Keratinocyte (primary cell): ENCODE results near the gene PLSCR4. TPM values are rescaled to one million over a fixed set of nuclear protein-coding genes. Genes with fewer than 3 reads are reported as not detected.

Source experiments
- DNase-seq: peaks from one replicate; pipeline ENCODE4 v3.0.0-alpha.2; 2011; ENCODE audit warnings: low read depth, missing footprints, low spot score
- FAIRE-seq: peaks from 2 replicates; lab custom pipeline; 2011; peaks lifted over from hg19 to GRCh38; lab: Jason Lieb, UNC
- H2AFZ ChIP-seq: 2 replicates; pipeline ENCODE4 v1.6.0; 2012; ENCODE audit warnings: low read length, control low read depth, inconsistent platforms; ENCODE audit not compliant: control insufficient read depth
- H3K27ac ChIP-seq: 2 replicates; pipeline ENCODE4 v1.5.1; 2011; ENCODE audit warnings: low read length; ENCODE audit not compliant: control insufficient read depth, insufficient read depth
- H3K27me3 ChIP-seq: 3 replicates; pipeline ENCODE4 v1.6.0; 2011; ENCODE audit warnings: low read length; ENCODE audit not compliant: control insufficient read depth, insufficient read depth; ENCODE audit errors: extremely low read depth
- H3K36me3 ChIP-seq, 2 experiments: 2 replicates in 1 of 2; 3 replicates in 1 of 2; pipeline ENCODE4 v1.5.1; 2011; ENCODE audit warnings: low read length in 2 of 2, mild to moderate bottlenecking in 1 of 2; ENCODE audit not compliant: control insufficient read depth in 2 of 2, insufficient read depth in 2 of 2; ENCODE audit errors: extremely low read depth in 1 of 2
- H3K4me1 ChIP-seq: 3 replicates; pipeline ENCODE4 v1.5.1; 2011; ENCODE audit warnings: low read length; ENCODE audit not compliant: control insufficient read depth, insufficient read depth; ENCODE audit errors: extremely low read depth
- H3K4me2 ChIP-seq: 3 replicates; pipeline ENCODE4 v1.6.0; 2011; ENCODE audit warnings: low read depth, low read length; ENCODE audit not compliant: control insufficient read depth, insufficient read depth; ENCODE audit errors: extremely low read depth
- H3K4me3 ChIP-seq, 3 experiments: fragments of 200-600 bp in 1 of 3; sonication (generic) in 1 of 3; 2 replicates in 2 of 3; 3 replicates in 1 of 3; pipeline ENCODE4 v1.5.1; 2011 to 2016; ENCODE audit warnings: low read length in 3 of 3, mild to moderate bottlenecking in 3 of 3, control low read depth in 2 of 3, inconsistent platforms in 1 of 3, low read depth in 1 of 3, mixed read lengths in 1 of 3, mixed run types in 1 of 3, moderate library complexity in 1 of 3; ENCODE audit not compliant: control insufficient read depth in 2 of 3, insufficient read depth in 2 of 3; ENCODE audit errors: extremely low read depth in 1 of 3
- H3K79me2 ChIP-seq: 2 replicates; pipeline ENCODE4 v1.6.0; 2012; ENCODE audit warnings: low read length; ENCODE audit not compliant: control insufficient read depth, insufficient read depth
- H3K9ac ChIP-seq: 3 replicates; pipeline ENCODE4 v1.6.0; 2011; ENCODE audit warnings: low read length; ENCODE audit not compliant: control insufficient read depth, insufficient read depth; ENCODE audit errors: extremely low read depth
- H3K9me1 ChIP-seq: 3 replicates; pipeline ENCODE4 v1.6.0; 2011; ENCODE audit warnings: low read length; ENCODE audit not compliant: control insufficient read depth, insufficient read depth; ENCODE audit errors: extremely low read depth
- H3K9me3 ChIP-seq: 2 replicates; pipeline ENCODE4 v1.5.1; 2012; ENCODE audit warnings: low read depth, low read length; ENCODE audit not compliant: control insufficient read depth
- H4K20me1 ChIP-seq: 3 replicates; pipeline ENCODE4 v1.6.0; 2011; ENCODE audit warnings: low read length; ENCODE audit not compliant: control insufficient read depth, insufficient read depth; ENCODE audit errors: extremely low read depth
- EZH2 ChIP-seq: IDR thresholded peaks from one replicate; pipeline ENCODE4 v1.6.1; 2012; ENCODE audit warnings: inconsistent platforms, mild to moderate bottlenecking, low read length, moderate library complexity
- dilution Hi-C: fragments of 300-500 bp; cut with MboI; formaldehyde crosslinking; loops from one replicate; pipeline ENCODE4 v1.7.0; 2020; ENCODE audit warnings: low sequenced_read_pairs; ENCODE audit not compliant: extremely low pct_ligation_motif_present
- polyA plus RNA-seq, 5 experiments: library from polyadenylated mRNA; depleted of rRNA in 3 of 5; stranded (reverse) in 3 of 5; stranded (forward) in 1 of 5; unstranded in 1 of 5; fragments of >200 nt; gene quantifications; 1 replicate in 1 of 5; 2 replicates in 3 of 5; 3 replicates in 1 of 5; pipeline versions ENCODE4 v1.2.1 to v1.2.3, GENCODE V29; 2011 to 2012; ENCODE audit warnings: missing spikeins in 2 of 5, low read depth in 1 of 5, low replicate concordance in 1 of 5
- TF ChIP-seq, protein P1 (sequence below), 3 experiments: IDR thresholded peaks in 1 of 3; conservative IDR thresholded peaks in 1 of 3; optimal IDR thresholded peaks in 1 of 3; 2 replicates in 2 of 3; 3 replicates in 1 of 3; pipeline versions ENCODE3 to v1.5.1; 2011; ENCODE audit warnings: low read length in 3 of 3, mild to moderate bottlenecking in 3 of 3, moderate library complexity in 2 of 3, control low read depth in 1 of 3, inconsistent platforms in 1 of 3; ENCODE audit not compliant: insufficient read depth in 2 of 3; ENCODE audit errors: extremely low read depth in 1 of 3

PLSCR4 gene
- polyA plus RNA-seq, 1 donor (not counting 4 experiments of a cell fraction or from before 2014, with no cell fraction given), result 1.5 TPM

DNA sequence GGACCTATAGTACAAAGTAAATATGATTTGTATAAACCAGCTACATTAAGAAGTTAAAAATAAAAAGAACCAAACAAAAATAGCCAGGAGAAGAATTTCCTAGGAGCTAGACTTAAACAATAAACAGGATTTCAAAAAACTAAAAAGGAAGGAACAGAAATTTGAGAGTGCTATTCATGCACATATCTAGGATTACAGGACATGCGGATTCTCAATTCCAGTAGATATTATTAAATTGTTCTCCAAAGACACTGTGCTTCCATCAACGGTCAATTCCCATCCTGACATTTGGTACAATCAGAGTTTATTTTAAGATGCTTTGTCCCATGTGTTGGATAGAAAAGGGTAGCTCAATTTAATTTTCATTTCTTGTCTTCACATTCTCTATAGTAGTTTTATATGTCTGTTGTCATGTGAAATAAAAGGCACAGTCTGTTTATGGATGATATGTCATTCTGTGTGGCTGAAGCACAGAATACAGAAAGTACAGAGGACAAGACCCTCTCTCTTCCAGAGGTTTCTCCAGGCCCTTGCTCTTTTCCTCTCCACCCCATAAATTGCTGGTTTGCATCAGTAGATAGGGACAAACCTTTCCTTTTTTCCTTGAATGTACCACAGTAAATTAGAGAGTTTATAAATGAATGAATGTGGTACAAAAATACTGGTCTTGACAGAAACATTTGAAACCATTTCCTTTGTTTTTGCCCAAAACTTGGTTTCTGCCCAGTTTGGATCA is 93.4 kb downstream of the PLSCR4 start:
- Histone ChIP-seq H3K9me1 (no peaks in the 10 kb centered on the region), H2AFZ (no peak overlapping the region), H3K9me3 (no peaks in the 10 kb centered on the region), H3K4me1 (peaks cover 4% of the 10 kb centered on the region), H3K4me2 (no peak overlapping the region), H3K79me2 (peaks cover 18% of the 10 kb centered on the region), H3K27ac (no peak overlapping the region), H3K27me3 (no peaks in the 10 kb centered on the region), H3K9ac (no peak overlapping the region), H3K4me3 (no peak overlapping the region), H4K20me1 (no peaks in the 10 kb centered on the region), H3K36me3 (no peaks in the 10 kb centered on the region)
- TF ChIP-seq, protein P1, sequence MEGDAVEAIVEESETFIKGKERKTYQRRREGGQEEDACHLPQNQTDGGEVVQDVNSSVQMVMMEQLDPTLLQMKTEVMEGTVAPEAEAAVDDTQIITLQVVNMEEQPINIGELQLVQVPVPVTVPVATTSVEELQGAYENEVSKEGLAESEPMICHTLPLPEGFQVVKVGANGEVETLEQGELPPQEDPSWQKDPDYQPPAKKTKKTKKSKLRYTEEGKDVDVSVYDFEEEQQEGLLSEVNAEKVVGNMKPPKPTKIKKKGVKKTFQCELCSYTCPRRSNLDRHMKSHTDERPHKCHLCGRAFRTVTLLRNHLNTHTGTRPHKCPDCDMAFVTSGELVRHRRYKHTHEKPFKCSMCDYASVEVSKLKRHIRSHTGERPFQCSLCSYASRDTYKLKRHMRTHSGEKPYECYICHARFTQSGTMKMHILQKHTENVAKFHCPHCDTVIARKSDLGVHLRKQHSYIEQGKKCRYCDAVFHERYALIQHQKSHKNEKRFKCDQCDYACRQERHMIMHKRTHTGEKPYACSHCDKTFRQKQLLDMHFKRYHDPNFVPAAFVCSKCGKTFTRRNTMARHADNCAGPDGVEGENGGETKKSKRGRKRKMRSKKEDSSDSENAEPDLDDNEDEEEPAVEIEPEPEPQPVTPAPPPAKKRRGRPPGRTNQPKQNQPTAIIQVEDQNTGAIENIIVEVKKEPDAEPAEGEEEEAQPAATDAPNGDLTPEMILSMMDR (optimal IDR thresholded peaks at IDR 0.05 in 1 of 3, IDR thresholded peaks at IDR 0.05 in 1 of 3, conservative IDR thresholded peaks at IDR 0.05 in 1 of 3; ENCODE audit: extremely low read depth in 1 of 3, insufficient read depth in 2 of 3, low read length in 3 of 3), result no peak
- TF ChIP-seq EZH2, result no peak
- dilution Hi-C loops, result no loop called here
- FAIRE-seq (no peak), DNase-seq (no peak)

DNA sequence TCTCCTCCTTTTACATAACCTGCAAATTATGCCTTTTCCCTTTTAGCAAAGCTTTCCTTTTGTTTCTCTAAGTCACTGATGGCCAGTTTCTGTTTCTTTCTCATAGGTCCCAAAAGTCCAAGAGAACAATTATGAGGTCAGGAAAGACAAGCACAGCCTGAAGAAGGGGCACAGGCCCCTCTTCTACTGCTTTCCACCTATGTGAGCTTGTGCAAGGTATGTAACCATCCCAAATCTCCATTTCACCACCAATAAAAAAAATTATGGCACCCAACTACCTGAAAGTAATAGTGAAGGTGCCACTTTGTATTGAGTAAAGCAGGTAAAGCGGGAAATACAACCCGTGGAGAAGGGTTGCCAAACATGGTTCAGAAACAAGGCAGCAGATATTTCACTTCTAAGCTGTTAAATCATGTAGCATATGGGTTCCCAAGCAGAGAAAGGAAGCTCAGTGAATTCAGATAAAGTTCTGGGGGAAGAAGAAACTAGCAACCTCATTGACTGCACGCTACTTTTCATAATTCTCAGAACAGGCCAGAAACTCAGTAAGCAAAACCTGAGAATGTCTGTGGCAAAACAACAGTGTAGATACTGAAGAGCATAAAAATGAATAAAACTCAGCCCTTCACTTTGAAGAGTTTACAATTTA is 94.1 kb downstream of the PLSCR4 start:
- Histone ChIP-seq H3K36me3 (no peaks in the 10 kb centered on the region), H4K20me1 (no peaks in the 10 kb centered on the region), H3K4me2 (no peak overlapping the region), H3K27me3 (no peaks in the 10 kb centered on the region), H3K4me1 (peaks cover 4% of the 10 kb centered on the region), H3K9me3 (no peaks in the 10 kb centered on the region), H2AFZ (no peak overlapping the region), H3K9ac (no peak overlapping the region), H3K27ac (no peak overlapping the region), H3K9me1 (no peaks in the 10 kb centered on the region), H3K79me2 (peaks cover 18% of the 10 kb centered on the region), H3K4me3 (no peak overlapping the region)
- DNase-seq (no peak), FAIRE-seq (no peak)
- no peak for TF ChIP-seq EZH2
- TF ChIP-seq, protein P1 (optimal IDR thresholded peaks at IDR 0.05 in 1 of 3, IDR thresholded peaks at IDR 0.05 in 1 of 3, conservative IDR thresholded peaks at IDR 0.05 in 1 of 3; ENCODE audit: extremely low read depth in 1 of 3, insufficient read depth in 2 of 3, low read length in 3 of 3), result no peak
- dilution Hi-C loops, result no loop called here
